HT-29 (cell line): ENCODE data around the gene EXOC4. TPM values are rescaled to one million over a fixed set of nuclear protein-coding genes. Genes with fewer than 3 reads are reported as not detected.
A peak's percentile ranks its signal among the peaks of the same experiment; 100 is the strongest.
"Not testable (repeated sequence)": the region's sequence is repeated elsewhere in the genome, so short reads cannot be mapped to it uniquely, and the experiment has no call there.

Source experiments
- DNase-seq: peaks from one replicate; pipeline ENCODE4 v3.0.0-alpha.2; 2015; ENCODE audit warnings: low spot score
- total RNA-seq: library from RNA; depleted of rRNA; stranded (reverse); fragments of >200 nt; shearing (Covaris generic); gene quantifications from 2 replicates; pipeline ENCODE4 v1.2.3, GENCODE V29; 2014; rRNA removed

Gene EXOC4
- 59.8 and 63.2 TPM in 2 replicates for total RNA-seq

- peak; percentile 98 for DNase-seq
Measured at GRCh38 chr7:133252858-133253518, at the start of gene EXOC4. TSS of gene EXOC4 (plus strand) at chr7:133253078.

GRCh38 chr7:133203490-133203889, 49.4 kb upstream of the EXOC4 start:
- DNase-seq = no peak

GRCh38 chr7:133207687-133208086, 45.2 kb upstream of the EXOC4 start:
- DNase-seq = peak; percentile 22

- DNase-seq = not testable (repeated sequence)
Measured at GRCh38 chr7:133210817-133211216, 42.1 kb upstream of the EXOC4 start.

- not testable (repeated sequence) for DNase-seq
Measured at GRCh38 chr7:133213772-133214171, 39.1 kb upstream of the EXOC4 start.

GRCh38 chr7:133217773-133218172, 35.1 kb upstream of the EXOC4 start:
- no peak for DNase-seq

- DNase-seq = peak; percentile 70
Measured at GRCh38 chr7:133230591-133231194, 22.2 kb upstream of the EXOC4 start.

GRCh38 chr7:133233142-133233541, 19.7 kb upstream of the EXOC4 start:
- DNase-seq = no peak

GRCh38 chr7:133234961-133235875, 17.7 kb upstream of the EXOC4 start:
- DNase-seq = no peak

- no peak for DNase-seq
Measured at GRCh38 chr7:133237545-133237944, 15.3 kb upstream of the EXOC4 start.

GRCh38 chr7:133240302-133240701, 12.6 kb upstream of the EXOC4 start:
- DNase-seq = no peak

- no peak for DNase-seq
Measured at GRCh38 chr7:133246558-133246957, 6.3 kb upstream of the EXOC4 start.

GRCh38 chr7:133248901-133249300, 4.0 kb upstream of the EXOC4 start:
- no peak for DNase-seq

GRCh38 chr7:133252506-133252857, 396 bp upstream of the EXOC4 start:
- no peak for DNase-seq

- DNase-seq = peak; percentile 47
Measured at GRCh38 chr7:133253519-133253875, 619 bp downstream of the EXOC4 start.

- no peak for DNase-seq
Measured at GRCh38 chr7:133255486-133255885, 2.6 kb downstream of the EXOC4 start.

- no peak for DNase-seq
Measured at GRCh38 chr7:133258174-133258573, 5.3 kb downstream of the EXOC4 start.

- DNase-seq = no peak
Measured at GRCh38 chr7:133265821-133266220, 12.9 kb downstream of the EXOC4 start.

- no peak for DNase-seq
Measured at GRCh38 chr7:133268355-133268754, 15.5 kb downstream of the EXOC4 start.

GRCh38 chr7:133272336-133272735, 19.5 kb downstream of the EXOC4 start:
- DNase-seq = no peak

GRCh38 chr7:133273227-133273626, 20.3 kb downstream of the EXOC4 start:
- no peak for DNase-seq

- no peak for DNase-seq
Measured at GRCh38 chr7:133274265-133274664, 21.4 kb downstream of the EXOC4 start.

- DNase-seq = peak; percentile 12
Measured at GRCh38 chr7:133275008-133275407, 22.1 kb downstream of the EXOC4 start.
